Natural killer cell (primary cell): ENCODE measurements around the gene ZP3. TPM values are rescaled to one million over a fixed set of nuclear protein-coding genes. Genes with fewer than 3 reads are reported as not detected.

Experiments
- ATAC-seq, 3 donors: fragments of 150-1000 bp in 2 of 3; fragments of 200-7000 bp in 1 of 3; cut with Tn5 transposase; 1 replicate in 1 of 3; 2 replicates in 2 of 3; pipeline ENCODE4 v1.10.0; 2021; ENCODE audit warnings: mild to moderate bottlenecking in 2 of 3, moderate library complexity in 2 of 3
- DNase-seq, 2 donors: peaks; one replicate each; pipeline versions ENCODE4 v3.0.0 to v3.0.0-alpha.2; 2013 to 2021; ENCODE audit warnings: mixed read lengths in 1 of 2
- H3K27ac ChIP-seq: one replicate; pipeline ENCODE4 v1.5.1; 2013; ENCODE audit warnings: mild to moderate bottlenecking, low read length
- H3K27me3 ChIP-seq: one replicate; pipeline ENCODE4 v1.6.1; 2013; ENCODE audit warnings: low read length; ENCODE audit not compliant: control insufficient read depth, insufficient read depth
- H3K36me3 ChIP-seq: one replicate; pipeline ENCODE4 v1.6.1; 2013; ENCODE audit warnings: low read length; ENCODE audit not compliant: control insufficient read depth, insufficient read depth
- H3K4me1 ChIP-seq: one replicate; pipeline ENCODE4 v1.6.1; 2013; ENCODE audit warnings: low read length; ENCODE audit not compliant: control insufficient read depth, insufficient read depth
- H3K4me3 ChIP-seq: one replicate; pipeline ENCODE4 v1.5.1; 2013; ENCODE audit warnings: low read length
- H3K9me3 ChIP-seq: one replicate; pipeline ENCODE4 v1.6.1; 2013; ENCODE audit warnings: low read length; ENCODE audit not compliant: control insufficient read depth, insufficient read depth
- H3K27ac Mint-ChIP-seq, 2 donors: one replicate each; pipeline ENCODE4 v1.8.0; 2022; ENCODE audit warnings: mild to moderate bottlenecking in 2 of 2, mixed read lengths in 2 of 2, moderate library complexity in 1 of 2
- H3K27me3 Mint-ChIP-seq, 2 donors: one replicate each; pipeline ENCODE4 v1.8.0; 2022; ENCODE audit warnings: low read depth in 2 of 2, mixed read lengths in 2 of 2
- H3K36me3 Mint-ChIP-seq: one replicate; pipeline ENCODE4 v1.8.0; 2022; ENCODE audit warnings: mixed read lengths
- H3K4me1 Mint-ChIP-seq, 2 donors: one replicate each; pipeline ENCODE4 v1.8.0; 2022; ENCODE audit warnings: mixed read lengths in 2 of 2
- H3K4me3 Mint-ChIP-seq: one replicate; pipeline ENCODE4 v1.8.0; 2022; ENCODE audit warnings: mild to moderate bottlenecking, moderate library complexity, mixed read lengths
- H3K9me3 Mint-ChIP-seq, 2 donors: one replicate each; pipeline ENCODE4 v1.8.0; 2022; ENCODE audit warnings: mixed read lengths in 2 of 2
- CTCF ChIP-seq: fragments of 200-600 bp; IDR thresholded peaks from one replicate; pipeline ENCODE4 v1.8.0; 2022; ENCODE audit warnings: antibody characterized with exemption
- WGBS: methylation state at CpG from one replicate; pipeline ENCODE4 v1.1.7; 2013; ENCODE audit warnings: missing lambda C conversion rate; ENCODE audit not compliant: insufficient coverage; 5-methylcytosine and 5-hydroxymethylcytosine counted together
- intact Hi-C: fragments of 100-400 bp; cut with micrococcal nuclease; formaldehyde crosslinking; loops from one replicate; pipeline ENCODE4 v1.14.2; 2022
- total RNA-seq, 4 donors: library from RNA; stranded (reverse); fragments of 120-200 nt in 1 of 4; gene quantifications; one replicate each; pipeline versions ENCODE4 v1.2.3 to v1.2.4, GENCODE V29; 2013 to 2022

The ZP3 gene
- total RNA-seq, 3 donors from 2014 or later (not counting 1 experiment from before 2014, with no cell fraction given), result 1.9 to 12.9 (median 6.1) TPM

- Mint-ChIP-seq H3K36me3 (no peaks in the 10 kb centered on the region), H3K9me3 (no peaks in the 10 kb centered on the region), H3K27ac (no peak overlapping the region), H3K4me3 (no peak overlapping the region), H3K27me3 (no peaks in the 10 kb centered on the region), H3K4me1 (peaks cover 0 to 4% of the 10 kb centered on the region in 2 donors)
- intact Hi-C loops, result no loop called here
- 80% methylated on average over 3 of the region's 5 CpGs for WGBS
- no peak for ATAC-seq
- peaks cover 11% of the 10 kb centered on the region for H3K4me1 ChIP-seq
- H3K9me3 ChIP-seq, result no peaks in the 10 kb centered on the region
- no peaks in the 10 kb centered on the region for H3K27me3 ChIP-seq
- no peak for TF ChIP-seq CTCF
- no peak overlapping the region for H3K4me3 ChIP-seq
- H3K36me3 ChIP-seq, result no peaks in the 10 kb centered on the region
- H3K27ac ChIP-seq, result no peak overlapping the region
- DNase-seq, result no peak
Measured at GRCh38 chr7:76427635-76428034, 2.9 kb downstream of the ZP3 start.

GRCh38 chr7:76428149-76428823 lies 3.5 kb downstream of the ZP3 start:
- no peaks in the 10 kb centered on the region for H3K36me3 Mint-ChIP-seq

GRCh38 chr7:76428868-76429805 lies 4.4 kb downstream of the ZP3 start:
- DNase-seq (no peak), ATAC-seq (no peak)
- WGBS, result 83% methylated on average over 18 of the region's 18 CpGs
- no peaks in the 10 kb centered on the region for H3K27me3 Mint-ChIP-seq
- H3K27me3 ChIP-seq, result no peaks in the 10 kb centered on the region
- H3K9me3 Mint-ChIP-seq, result no peaks in the 10 kb centered on the region
- no peak overlapping the region for H3K4me3 ChIP-seq
- H3K4me1 ChIP-seq, result peaks cover 11% of the 10 kb centered on the region
- H3K36me3 ChIP-seq, result no peaks in the 10 kb centered on the region
- no peak overlapping the region for H3K27ac ChIP-seq
- TF ChIP-seq CTCF, result no peak
- no peaks in the 10 kb centered on the region for H3K36me3 Mint-ChIP-seq
- H3K27ac Mint-ChIP-seq, result no peak overlapping the region
- H3K4me3 Mint-ChIP-seq, result no peak overlapping the region
- intact Hi-C loops, result no loop called here
- H3K9me3 ChIP-seq, result no peaks in the 10 kb centered on the region
- peaks cover 0 to 4% of the 10 kb centered on the region in 2 donors for H3K4me1 Mint-ChIP-seq

More at GRCh38 chr7:76428149-76428823, 3.5 kb downstream of the ZP3 start:
- no peaks in the 10 kb centered on the region for H3K9me3 ChIP-seq
- ATAC-seq, result no peak
- Mint-ChIP-seq H3K27me3 (no peaks in the 10 kb centered on the region), H3K4me3 (no peak overlapping the region), H3K9me3 (no peaks in the 10 kb centered on the region), H3K27ac (no peak overlapping the region), H3K4me1 (peaks cover 0 to 4% of the 10 kb centered on the region in 2 donors)
- no peak for TF ChIP-seq CTCF
- no peak for DNase-seq
- H3K27ac ChIP-seq, result no peak overlapping the region
- no peaks in the 10 kb centered on the region for H3K27me3 ChIP-seq
- no peak overlapping the region for H3K4me3 ChIP-seq
- intact Hi-C loops, result no loop called here
- H3K4me1 ChIP-seq, result peaks cover 11% of the 10 kb centered on the region
- 96% methylated on average over 12 of the region's 13 CpGs for WGBS
- no peaks in the 10 kb centered on the region for H3K36me3 ChIP-seq
